Astrocyte (in vitro differentiated cells and primary cell): ENCODE data around the gene ZBED5. TPM values are rescaled to one million over a fixed set of nuclear protein-coding genes. Genes with fewer than 3 reads are reported as not detected.

Experiments used
- DNase-seq: peaks from one replicate; pipeline ENCODE4 v3.0.0-alpha.2; 2010; ENCODE audit warnings: low read depth
- FAIRE-seq: peaks from 2 replicates; lab custom pipeline; 2011; peaks lifted over from hg19 to GRCh38; lab: Jason Lieb, UNC
- H2AFZ ChIP-seq: 2 replicates; pipeline ENCODE4 v1.6.0; 2012; ENCODE audit warnings: low read depth, low read length, inconsistent platforms
- H3K27ac ChIP-seq: 2 replicates; pipeline ENCODE4 v1.5.1; 2011; ENCODE audit warnings: low read depth, low read length, inconsistent platforms
- H3K27me3 ChIP-seq: 2 replicates; pipeline ENCODE4 v1.6.0; 2011; ENCODE audit warnings: low read length, inconsistent platforms; ENCODE audit not compliant: insufficient read depth
- H3K36me3 ChIP-seq: 2 replicates; pipeline ENCODE4 v1.5.1; 2011; ENCODE audit warnings: low read length, inconsistent platforms; ENCODE audit not compliant: insufficient read depth
- H3K4me1 ChIP-seq: 2 replicates; pipeline ENCODE4 v1.5.1; 2011; ENCODE audit warnings: low read length, inconsistent platforms; ENCODE audit not compliant: insufficient read depth
- H3K4me2 ChIP-seq: 2 replicates; pipeline ENCODE4 v1.6.0; 2012; ENCODE audit warnings: low read length, inconsistent platforms
- H3K4me3 ChIP-seq: 2 replicates; pipeline ENCODE4 v1.5.1; 2011; ENCODE audit warnings: low read depth, mild to moderate bottlenecking, low read length, inconsistent platforms; ENCODE audit not compliant: insufficient read depth
- H3K79me2 ChIP-seq: 2 replicates; pipeline ENCODE4 v1.6.0; 2012; ENCODE audit warnings: mild to moderate bottlenecking, low read length, inconsistent platforms; ENCODE audit not compliant: insufficient read depth
- H3K9ac ChIP-seq: 2 replicates; pipeline ENCODE4 v1.6.0; 2012; ENCODE audit warnings: mild to moderate bottlenecking, low read length, inconsistent platforms
- H3K9me3 ChIP-seq: 2 replicates; pipeline ENCODE4 v1.5.1; 2012; ENCODE audit warnings: low read depth, mild to moderate bottlenecking, low read length, inconsistent platforms; ENCODE audit not compliant: insufficient read depth
- H4K20me1 ChIP-seq: 2 replicates; pipeline ENCODE4 v1.6.0; 2012; ENCODE audit warnings: low read length, inconsistent platforms; ENCODE audit not compliant: insufficient read depth
- H3K27ac Mint-ChIP-seq: one replicate; pipeline ENCODE4 v1.8.0; 2021; ENCODE audit warnings: mild to moderate bottlenecking, mixed read lengths; ENCODE audit not compliant: unreplicated experiment
- H3K27me3 Mint-ChIP-seq: one replicate; pipeline ENCODE4 v1.8.0; 2021; ENCODE audit warnings: low read depth, mixed read lengths; ENCODE audit not compliant: unreplicated experiment
- H3K36me3 Mint-ChIP-seq: one replicate; pipeline ENCODE4 v1.8.0; 2021; ENCODE audit warnings: low read depth, mixed read lengths; ENCODE audit not compliant: unreplicated experiment
- H3K4me1 Mint-ChIP-seq: one replicate; pipeline ENCODE4 v1.8.0; 2021; ENCODE audit warnings: low read depth, mixed read lengths; ENCODE audit not compliant: unreplicated experiment
- H3K4me3 Mint-ChIP-seq: one replicate; pipeline ENCODE4 v1.8.0; 2021; ENCODE audit warnings: mild to moderate bottlenecking, moderate library complexity, mixed read lengths; ENCODE audit not compliant: unreplicated experiment
- H3K9me3 Mint-ChIP-seq: one replicate; pipeline ENCODE4 v1.8.0; 2021; ENCODE audit warnings: mild to moderate bottlenecking, mixed read lengths; ENCODE audit not compliant: unreplicated experiment
- CTCF ChIP-seq: IDR thresholded peaks from 2 replicates; pipeline ENCODE4 v1.5.1; 2011; ENCODE audit warnings: low read depth, mild to moderate bottlenecking, inconsistent platforms, low read length, moderate library complexity; ENCODE audit not compliant: insufficient read depth
- EZH2 ChIP-seq: IDR thresholded peaks from 2 replicates; pipeline ENCODE4 v1.6.1; 2012; ENCODE audit warnings: mild to moderate bottlenecking, low read length, inconsistent platforms; ENCODE audit not compliant: insufficient read depth
- total RNA-seq: library from RNA; stranded (reverse); gene quantifications from 2 replicates; pipeline ENCODE4 v1.2.1, GENCODE V29; 2021

Gene ZBED5
- total RNA-seq, 1 donor from 2014 or later: 32.9 TPM

- Histone ChIP-seq H4K20me1 (peaks cover 97% of the 10 kb centered on the region), H3K27me3 (no peaks in the 10 kb centered on the region), H3K4me2 (no peak overlapping the region), H2AFZ (no peak overlapping the region), H3K36me3 (peaks cover 85% of the 10 kb centered on the region), H3K9ac (peak overlapping the region; percentile 14), H3K4me3 (no peak overlapping the region), H3K9me3 (no peaks in the 10 kb centered on the region), H3K4me1 (peaks cover 18% of the 10 kb centered on the region), H3K79me2 (peaks cover 80% of the 10 kb centered on the region), H3K27ac (no peak overlapping the region)
- Mint-ChIP-seq H3K36me3 (peaks cover 55% of the 10 kb centered on the region), H3K4me3 (peak overlapping the region; percentile 42), H3K9me3 (no peaks in the 10 kb centered on the region), H3K27me3 (no peaks in the 10 kb centered on the region), H3K27ac (peak overlapping the region; percentile 27), H3K4me1 (peaks cover 34% of the 10 kb centered on the region)
- no peak for FAIRE-seq
- no peak for DNase-seq
- TF ChIP-seq EZH2 (no peak), CTCF (no peak)
Measured at GRCh38 chr11:10803676-10804075, 54.2 kb downstream of the ZBED5 start.

Other genes with a start within 250 kb of the ZBED5 start
- 3.7 and 5.4 TPM in 2 replicates for gene IRAG1, start 164.3 kb downstream of the ZBED5 start, total RNA-seq
- 29.3 and 36.0 TPM in 2 replicates for gene CTR9, start 106.8 kb downstream of the ZBED5 start, total RNA-seq
- 1,309 and 1,364 TPM in 2 replicates for gene EIF4G2, start 49.1 kb downstream of the ZBED5 start, total RNA-seq